Spleen (tissue), 11 donors: Measurements from ENCODE around the gene BRINP1. TPM values are rescaled to one million over a fixed set of nuclear protein-coding genes. Genes with fewer than 3 reads are reported as not detected.

Experiments used
- DNase-seq: peaks from one replicate; pipeline ENCODE4 v3.0.0-alpha.2; 2020
- H3K27ac ChIP-seq, 8 donors: fragments of 200-600 bp; sonication (generic) in 7 of 8; 1 replicate in 4 of 8; 2 replicates in 4 of 8; pipeline versions ENCODE4 v1.5.0 to v1.8.0; 2016 to 2021; ENCODE audit warnings: inconsistent platforms in 4 of 8, mild to moderate bottlenecking in 4 of 8, moderate library complexity in 1 of 8
- H3K27me3 ChIP-seq, 7 donors: fragments of 200-600 bp; sonication (generic) in 6 of 7; replicated peaks in 1 of 7; 1 replicate in 4 of 7; 2 replicates in 3 of 7; pipeline versions ENCODE4 v1.5.0 to v1.8.0; 2016 to 2021; ENCODE audit warnings: inconsistent platforms in 3 of 7, mild to moderate bottlenecking in 1 of 7
- H3K36me3 ChIP-seq, 6 donors: fragments of 200-600 bp; sonication (generic) in 5 of 6; 1 replicate in 4 of 6; 2 replicates in 2 of 6; pipeline versions ENCODE4 v1.5.0 to v1.8.0; 2016 to 2021; ENCODE audit warnings: inconsistent platforms in 2 of 6
- H3K4me1 ChIP-seq, 6 donors: fragments of 200-600 bp; sonication (generic) in 5 of 6; 1 replicate in 3 of 6; 2 replicates in 3 of 6; pipeline versions ENCODE4 v1.5.0 to v1.8.0; 2016 to 2021; ENCODE audit warnings: inconsistent platforms in 3 of 6
- H3K4me3 ChIP-seq, 8 donors: fragments of 200-600 bp; sonication (generic) in 7 of 8; 1 replicate in 4 of 8; 2 replicates in 4 of 8; pipeline versions ENCODE4 v1.5.0 to v1.8.0; 2016 to 2021; ENCODE audit warnings: inconsistent platforms in 4 of 8, mild to moderate bottlenecking in 4 of 8, moderate library complexity in 2 of 8
- H3K9me3 ChIP-seq, 8 donors: fragments of 200-600 bp; sonication (generic) in 7 of 8; 1 replicate in 4 of 8; 2 replicates in 4 of 8; pipeline versions ENCODE4 v1.5.0 to v1.8.0; 2016 to 2021; ENCODE audit warnings: inconsistent platforms in 4 of 8
- POLR2A ChIP-seq, 3 donors: fragments of 450-650 bp; IDR thresholded peaks; one replicate each; pipeline ENCODE4 v1.5.1; 2017; ENCODE audit warnings: antibody characterized with exemption in 3 of 3, mild to moderate bottlenecking in 1 of 3
- POLR2AphosphoS5 ChIP-seq, 3 donors: sonication (generic); formaldehyde crosslinking; IDR thresholded peaks; one replicate each; pipeline ENCODE4 v1.5.1; 2017; ENCODE audit warnings: antibody characterized with exemption in 3 of 3
- WGBS, 5 donors: extraction: QIAGEN DNeasy Blood & Tissue Kit in 3 of 5; methylation state at CpG; one replicate each; pipeline versions ENCODE4 v1.1.5 to v1.1.7; 2013 to 2018; 5-methylcytosine and 5-hydroxymethylcytosine counted together
- intact Hi-C: fragments of 100-400 bp; cut with DNase I; formaldehyde crosslinking; loops from one replicate; pipeline ENCODE4 v1.15.0; 2023; ENCODE audit warnings: low total_unique reads
- polyA plus RNA-seq, 3 donors: library from polyadenylated mRNA; stranded (reverse); fragments of 200-250 nt; gene quantifications; one replicate each; pipeline ENCODE4 v1.2.1, GENCODE V29; 2013
- total RNA-seq, 7 donors: library from RNA; depleted of rRNA in 3 of 7; stranded (reverse); fragments of >200 nt in 3 of 7; fragmentation: NEBNext Ultra II Directional in 4 of 7; extraction: Animal tissue kit (Norgen Biotek cat#: 25700) in 4 of 7; gene quantifications; one replicate each; pipeline versions ENCODE4 v1.1.0 to v1.2.1, GENCODE V29; 2016 to 2021
- TF ChIP-seq, protein P1 (sequence below), 11 experiments: fragments of 200-600 bp in 7 of 11; fragments of 450-650 bp in 4 of 11; sonication (generic) in 4 of 11; IDR thresholded peaks in 8 of 11; conservative IDR thresholded peaks in 3 of 11; 1 replicate in 7 of 11; 2 replicates in 4 of 11; pipeline versions ENCODE4 v1.4.0 to v1.8.0; 2016 to 2021; ENCODE audit warnings: antibody characterized with exemption in 11 of 11, inconsistent platforms in 4 of 11, mild to moderate bottlenecking in 1 of 11
- donor health status: healthy with polysubstance abuse.
- donor health status: DM: no; HTN: no; CAD: no; lungs with moderate emphysema.
- donor health status: DM: no; HTN: no; CAD: no.
- donor health status: Bipolar disorder and iron deficiency.
- donor health status: healthy.
- donor health status: DM: no; HTN: no; CAD: no.
- donor health status: DM: yes; HTN: yes; CAD: no.

BRINP1 gene
- total and polyA plus RNA-seq, 10 donors = 0.05 to 1.2 (median 0.32) TPM; not detected in 1

DNA sequence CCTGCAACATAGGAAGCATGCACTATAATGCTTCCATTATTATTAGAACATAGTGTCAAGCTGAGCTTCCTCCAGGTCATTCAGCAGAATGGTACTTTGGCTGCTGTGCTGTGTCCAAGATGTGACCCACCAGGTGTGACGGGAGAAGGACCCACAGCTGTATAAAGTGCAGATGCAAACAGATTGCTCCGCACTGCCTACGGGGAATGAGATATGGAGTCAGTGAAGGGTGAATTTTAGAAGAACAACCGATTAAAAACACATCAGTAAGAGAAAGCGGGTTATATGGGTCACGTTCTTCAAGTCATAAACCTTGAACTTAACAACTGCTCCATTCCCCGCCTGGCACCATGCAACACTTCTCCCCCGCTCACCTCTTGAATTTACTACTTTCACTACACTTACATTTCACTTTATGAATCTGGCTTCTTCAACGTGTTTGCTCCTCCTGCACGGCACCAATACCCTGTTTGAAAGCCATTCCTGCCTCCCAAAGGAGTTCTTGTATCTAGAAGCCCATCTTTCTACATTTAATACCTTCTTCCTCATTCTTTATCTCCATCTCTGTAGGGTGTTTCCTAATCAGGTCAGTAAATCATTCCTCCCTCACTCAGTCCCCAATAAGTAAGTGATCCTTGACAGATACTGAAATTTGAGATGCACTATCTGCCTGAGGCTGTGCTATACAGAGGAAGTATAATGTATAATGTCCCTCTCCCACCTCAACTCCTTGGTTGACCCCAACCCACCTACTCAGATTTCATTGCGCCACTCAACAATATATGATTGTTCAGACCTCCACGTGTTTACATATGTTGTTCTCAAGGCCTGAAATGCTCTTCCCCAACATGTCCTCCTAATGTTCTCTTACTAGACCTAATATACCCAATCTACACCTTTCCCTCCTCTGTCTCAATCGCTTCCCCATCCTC, 25.9 kb downstream of the BRINP1 start:
- 69 to 79% (median 73%) methylated on average over 13 of the region's 13 CpGs for WGBS, 5 donors
- intact Hi-C loops = no loop called here
- H3K27ac ChIP-seq = no peak overlapping the region

DNA sequence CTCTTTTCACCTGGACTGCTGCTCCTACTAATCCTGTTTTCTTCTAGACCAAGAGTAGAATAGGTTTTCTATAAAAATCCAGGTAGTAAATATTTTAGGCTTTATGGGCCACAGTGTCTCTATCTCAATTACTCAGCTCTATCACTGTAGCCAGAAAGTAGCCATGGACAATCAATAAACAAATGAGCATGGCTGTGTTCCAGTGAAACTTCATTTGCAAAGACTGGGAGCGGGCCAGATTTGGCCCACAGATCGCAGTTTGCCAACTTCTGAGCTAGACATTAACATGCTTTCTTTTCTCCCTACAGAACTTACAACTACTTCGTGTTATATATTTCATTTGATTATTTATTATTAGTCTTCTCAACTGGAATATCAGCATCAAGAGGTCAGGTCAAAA, 30.2 kb downstream of the BRINP1 start:
- intact Hi-C loops = no loop called here

More for the DNA sequence above, 25.9 kb downstream of the BRINP1 start:
- no peak for DNase-seq
- H3K27me3 ChIP-seq = no peaks in the 10 kb centered on the region
- H3K4me1 ChIP-seq = no peaks in the 10 kb centered on the region
- no peak overlapping the region for H3K4me3 ChIP-seq
- H3K36me3 ChIP-seq = no peaks in the 10 kb centered on the region
- TF ChIP-seq, protein P1, sequence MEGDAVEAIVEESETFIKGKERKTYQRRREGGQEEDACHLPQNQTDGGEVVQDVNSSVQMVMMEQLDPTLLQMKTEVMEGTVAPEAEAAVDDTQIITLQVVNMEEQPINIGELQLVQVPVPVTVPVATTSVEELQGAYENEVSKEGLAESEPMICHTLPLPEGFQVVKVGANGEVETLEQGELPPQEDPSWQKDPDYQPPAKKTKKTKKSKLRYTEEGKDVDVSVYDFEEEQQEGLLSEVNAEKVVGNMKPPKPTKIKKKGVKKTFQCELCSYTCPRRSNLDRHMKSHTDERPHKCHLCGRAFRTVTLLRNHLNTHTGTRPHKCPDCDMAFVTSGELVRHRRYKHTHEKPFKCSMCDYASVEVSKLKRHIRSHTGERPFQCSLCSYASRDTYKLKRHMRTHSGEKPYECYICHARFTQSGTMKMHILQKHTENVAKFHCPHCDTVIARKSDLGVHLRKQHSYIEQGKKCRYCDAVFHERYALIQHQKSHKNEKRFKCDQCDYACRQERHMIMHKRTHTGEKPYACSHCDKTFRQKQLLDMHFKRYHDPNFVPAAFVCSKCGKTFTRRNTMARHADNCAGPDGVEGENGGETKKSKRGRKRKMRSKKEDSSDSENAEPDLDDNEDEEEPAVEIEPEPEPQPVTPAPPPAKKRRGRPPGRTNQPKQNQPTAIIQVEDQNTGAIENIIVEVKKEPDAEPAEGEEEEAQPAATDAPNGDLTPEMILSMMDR (IDR thresholded peaks at IDR 0.05 in 8 of 11, conservative IDR thresholded peaks at IDR 0.05 in 3 of 11) = no peak
- TF ChIP-seq POLR2AphosphoS5 (IDR thresholded peaks at IDR 0.05) = no peak
- no peak for TF ChIP-seq POLR2A (IDR thresholded peaks at IDR 0.05)
- no peaks in the 10 kb centered on the region for H3K9me3 ChIP-seq

DNA sequence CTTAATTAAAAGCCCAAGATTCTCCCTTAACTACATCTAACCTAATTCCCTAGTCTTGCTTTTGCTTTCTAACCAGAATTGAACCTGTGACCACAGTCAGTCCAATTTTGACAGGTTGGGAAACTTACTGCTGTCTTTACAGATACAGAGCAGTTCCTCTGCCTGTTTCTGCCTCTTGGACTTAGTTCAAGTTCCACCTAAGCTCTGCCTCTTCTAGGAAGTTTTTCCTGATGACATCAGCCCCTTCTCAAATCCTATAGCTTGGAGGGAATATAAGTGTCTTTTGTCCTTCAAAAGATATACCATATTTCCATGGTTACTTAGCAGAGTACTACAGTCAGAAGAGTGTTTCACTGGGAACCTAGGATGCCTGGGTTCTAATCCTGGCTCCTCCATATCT, 31.7 kb downstream of the BRINP1 start:
- intact Hi-C loops = no loop called here
- Histone ChIP-seq H3K27me3 (no peaks in the 10 kb centered on the region), H3K9me3 (no peaks in the 10 kb centered on the region), H3K4me1 (no peaks in the 10 kb centered on the region), H3K27ac (no peak overlapping the region), H3K4me3 (no peak overlapping the region), H3K36me3 (no peaks in the 10 kb centered on the region)
- no peak for TF ChIP-seq POLR2AphosphoS5 (IDR thresholded peaks at IDR 0.05)
- no peak for TF ChIP-seq POLR2A (IDR thresholded peaks at IDR 0.05)
- TF ChIP-seq, protein P1 (IDR thresholded peaks at IDR 0.05 in 8 of 11, conservative IDR thresholded peaks at IDR 0.05 in 3 of 11) = no peak
- no peak for DNase-seq

More for the DNA sequence above, 30.2 kb downstream of the BRINP1 start:
- DNase-seq = no peak
- Histone ChIP-seq H3K4me3 (no peak overlapping the region), H3K27ac (no peak overlapping the region), H3K9me3 (no peaks in the 10 kb centered on the region), H3K27me3 (no peaks in the 10 kb centered on the region), H3K36me3 (no peaks in the 10 kb centered on the region), H3K4me1 (no peaks in the 10 kb centered on the region)
- TF ChIP-seq POLR2AphosphoS5 (IDR thresholded peaks at IDR 0.05) (no peak), POLR2A (IDR thresholded peaks at IDR 0.05) (no peak)
- TF ChIP-seq, protein P1 (IDR thresholded peaks at IDR 0.05 in 8 of 11, conservative IDR thresholded peaks at IDR 0.05 in 3 of 11) = no peak
- WGBS, 5 donors = 81 to 92% (median 89%) methylated on average over 3 of the region's 3 CpGs

GRCh38 chr9:119334745-119335144, 34.5 kb downstream of the BRINP1 start:
- Histone ChIP-seq H3K36me3 (no peaks in the 10 kb centered on the region), H3K4me1 (no peaks in the 10 kb centered on the region), H3K27me3 (no peaks in the 10 kb centered on the region), H3K9me3 (peaks cover 0 to 14% (median 6%) of the 10 kb centered on the region in 8 donors), H3K4me3 (no peak overlapping the region), H3K27ac (no peak overlapping the region)
- WGBS, 5 donors = 79 to 89% (median 81%) methylated on average over 5 of the region's 5 CpGs
- DNase-seq = no peak
- no peak for TF ChIP-seq POLR2AphosphoS5 (IDR thresholded peaks at IDR 0.05)
- TF ChIP-seq POLR2A (IDR thresholded peaks at IDR 0.05) = no peak
- TF ChIP-seq, protein P1 (IDR thresholded peaks at IDR 0.05 in 8 of 11, conservative IDR thresholded peaks at IDR 0.05 in 3 of 11) = no peak
- intact Hi-C loops = no loop called here
